COLO668 (cell line): ENCODE results near the gene TMEM120A.
A peak's percentile ranks its signal among the peaks of the same experiment; 100 is the strongest.
"Not testable (repeated sequence)": the region's sequence is repeated elsewhere in the genome, so short reads cannot be mapped to it uniquely, and the experiment has no call there.

Experiments
- DNase-seq: peaks from one replicate; lab custom pipeline; 2025; ENCODE audit not compliant: unreplicated experiment; lab: John Stamatoyannopoulos, UW

TMEM120A gene

DNA sequence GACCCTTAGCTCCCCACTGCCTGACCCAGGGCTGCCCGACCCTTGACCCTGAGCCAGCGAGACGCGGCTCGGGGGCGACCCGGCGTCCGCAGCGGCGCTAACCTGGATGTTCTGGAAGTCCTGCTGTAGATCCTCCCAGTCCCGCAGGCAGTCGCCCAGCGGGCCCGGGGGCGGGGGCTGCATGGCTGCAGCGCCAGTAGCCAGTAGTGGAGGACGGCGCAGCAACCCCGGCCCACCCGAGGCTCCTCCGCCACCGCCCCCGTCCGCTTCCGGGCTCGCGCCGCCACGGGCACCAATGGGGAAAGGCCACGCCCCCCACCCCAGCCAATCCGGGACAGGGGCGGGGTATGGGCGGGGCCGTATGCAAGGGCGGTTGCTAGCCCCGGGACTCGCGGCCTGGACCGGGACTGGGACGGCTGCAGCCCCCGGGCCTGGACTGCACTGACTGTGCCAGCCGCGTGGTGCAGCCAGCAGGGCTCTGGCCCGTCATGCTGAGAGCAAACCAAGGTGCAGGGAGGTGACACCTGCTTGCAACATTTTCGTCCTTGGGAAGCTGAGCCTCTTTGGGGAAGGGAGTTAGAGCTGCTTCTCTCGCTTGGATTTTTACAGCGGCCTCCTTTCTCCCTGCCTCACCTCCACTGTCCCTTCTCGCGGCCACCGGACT, at the start of gene TMEM120A:
Gene TMEM120A (minus strand): TSS at position 208 of the 664 bp plus-strand sequence. CDS start 25 bp downstream, at position 183.
- DNase-seq: peak; percentile 93

DNA sequence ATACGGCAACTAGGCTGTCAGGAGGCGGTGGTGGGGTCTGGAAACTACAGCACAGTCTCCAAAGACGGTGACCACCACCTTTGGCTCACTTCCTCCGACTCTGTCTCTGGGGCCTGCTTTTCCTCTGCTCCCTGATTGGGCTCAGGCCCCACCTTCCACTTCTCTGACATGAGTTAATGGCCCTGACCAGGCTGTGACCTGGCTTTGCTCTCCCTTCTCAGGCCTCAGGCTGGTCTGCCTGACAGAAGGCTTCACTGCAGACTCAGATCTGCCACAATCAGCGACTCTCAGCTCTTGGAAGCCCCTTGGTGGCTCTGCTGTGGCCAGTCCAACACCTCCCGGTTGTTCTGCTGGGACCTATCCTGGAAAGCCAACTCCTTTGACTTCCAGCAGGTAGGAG, 45.7 kb upstream of the TMEM120A start:
- no peak for DNase-seq

DNA sequence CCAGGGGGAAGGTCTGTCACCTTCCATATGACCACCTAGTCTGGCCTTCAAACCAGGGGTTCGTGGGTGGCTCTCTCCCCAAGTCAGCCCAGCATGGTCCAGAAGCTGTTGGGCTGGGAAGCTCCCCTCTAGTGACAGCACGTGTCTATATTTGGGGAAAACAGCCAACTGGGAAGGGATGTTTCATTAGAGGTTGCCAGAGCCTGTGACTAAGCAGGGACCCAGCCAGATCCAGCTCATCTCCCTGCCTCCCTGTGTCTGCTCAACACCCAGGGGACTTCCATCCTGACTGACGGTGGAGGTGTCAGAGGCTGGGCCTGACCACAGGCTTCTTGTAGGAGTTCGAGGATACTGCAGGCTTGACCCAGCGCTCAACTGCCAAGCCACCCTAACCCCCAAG, 42.9 kb upstream of the TMEM120A start:
- no peak for DNase-seq

DNA sequence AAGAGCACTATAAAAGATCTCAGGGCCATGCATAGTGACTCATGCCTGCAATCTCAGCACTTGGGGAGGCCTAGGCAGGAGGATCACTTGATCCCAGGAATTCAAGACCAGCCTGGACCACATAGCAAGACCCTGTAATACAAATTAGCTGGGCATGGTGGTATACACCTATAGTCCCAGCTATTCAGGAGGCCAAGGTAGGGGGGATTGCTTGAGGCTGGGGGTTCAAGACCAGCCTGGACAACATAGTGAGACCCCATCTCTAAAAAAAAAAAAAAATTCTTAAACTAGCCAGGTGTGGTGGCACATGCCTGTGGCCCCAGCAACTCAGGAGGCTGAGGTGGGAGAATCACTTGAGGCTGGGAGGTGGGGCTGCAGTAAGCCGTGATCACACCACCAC, 37.6 kb upstream of the TMEM120A start:
- no peak for DNase-seq

- DNase-seq: peak; percentile 71
These were observed 35.3 kb upstream of the TMEM120A start for GRCh38 chr7:76029682-76030081.

- DNase-seq: no peak
These were observed 28.6 kb upstream of the TMEM120A start for GRCh38 chr7:76023002-76023401.

- DNase-seq: no peak
These were observed 27.8 kb upstream of the TMEM120A start for GRCh38 chr7:76022026-76022780.

DNA sequence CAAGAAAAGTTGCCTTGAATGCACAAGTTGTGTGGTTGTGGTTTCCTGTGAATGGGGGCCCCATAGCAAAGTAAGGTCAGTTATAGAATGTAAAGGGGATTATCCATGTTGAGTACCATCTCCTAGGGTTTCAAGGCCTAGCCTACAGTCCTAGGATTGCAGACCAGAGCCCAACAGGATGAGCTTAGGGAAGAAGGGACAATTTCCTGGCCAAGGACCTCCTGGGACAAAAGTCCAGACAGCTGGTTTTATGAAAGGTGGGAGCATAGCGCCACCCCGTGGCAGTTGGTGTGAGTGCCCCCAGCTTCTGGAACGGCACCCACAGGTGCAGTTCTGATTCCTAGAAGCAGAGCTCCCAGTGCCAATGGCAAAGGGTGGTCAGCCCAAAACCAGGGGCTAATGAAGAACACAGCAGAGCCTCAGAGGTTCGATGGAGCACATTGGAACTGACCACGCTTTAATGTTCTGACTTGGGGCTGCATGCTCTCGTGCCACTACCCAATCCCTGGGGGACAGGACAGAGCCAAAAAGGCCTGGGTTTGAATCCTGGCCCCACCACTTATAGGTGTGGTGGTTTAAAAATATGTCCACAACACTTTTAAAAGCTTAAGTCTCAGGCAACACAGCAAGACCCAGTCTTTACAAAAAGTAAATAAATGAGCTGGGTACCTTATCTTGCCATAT, 25.8 kb upstream of the TMEM120A start:
- peak; percentile 71 for DNase-seq

DNA sequence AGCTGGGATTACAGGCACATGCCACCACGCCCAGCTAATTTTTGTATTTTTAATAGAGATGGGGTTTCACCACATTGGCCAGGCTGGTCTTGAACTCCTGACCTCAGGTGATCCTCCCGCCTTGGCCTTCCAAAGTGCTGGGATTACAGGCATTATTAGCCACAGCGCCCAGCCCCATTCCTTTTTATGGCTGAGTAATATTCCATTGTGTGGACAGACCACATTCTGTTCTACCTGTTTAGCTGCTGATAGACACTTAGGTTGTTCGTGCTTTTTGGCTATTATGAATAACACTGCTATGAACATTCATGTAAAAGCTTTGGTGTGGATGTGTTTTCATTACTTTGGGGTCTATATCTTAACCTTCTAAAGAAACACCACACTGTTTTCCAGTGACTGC, 24.1 kb upstream of the TMEM120A start:
- DNase-seq: not testable (repeated sequence)

DNA sequence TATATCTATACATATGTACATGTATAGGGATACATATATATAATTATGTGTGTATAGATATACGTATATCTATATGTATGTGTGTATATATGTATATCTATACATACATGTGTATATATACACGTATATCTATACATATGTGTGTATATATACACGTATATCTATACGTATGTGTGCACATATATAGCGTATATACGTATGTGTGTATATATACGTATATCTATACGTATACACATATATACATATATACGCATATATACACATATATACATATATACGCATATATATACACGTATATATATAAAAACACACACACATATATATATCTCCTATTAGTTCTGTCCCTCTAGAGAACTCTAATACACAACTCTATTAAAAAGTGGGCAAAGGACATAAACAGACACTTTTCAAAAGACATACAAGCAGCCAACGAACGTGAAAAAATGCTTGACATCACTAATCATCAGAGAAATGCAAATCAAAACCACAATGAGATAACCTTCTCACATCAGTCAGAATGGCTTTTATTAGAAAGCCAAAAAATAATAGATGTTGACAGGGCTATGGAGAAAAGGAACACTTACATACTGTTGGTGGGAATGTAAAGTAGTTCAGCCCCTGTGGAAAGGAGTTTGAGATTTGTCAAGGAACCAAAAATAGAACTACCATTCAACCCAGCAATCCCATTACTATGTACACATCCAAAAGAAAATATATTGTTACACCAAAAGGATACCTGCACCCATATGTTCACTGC, 22.0 kb upstream of the TMEM120A start:
- DNase-seq: no peak

GRCh38 chr7:76011442-76011861, 17.1 kb upstream of the TMEM120A start:
- no peak for DNase-seq

DNA sequence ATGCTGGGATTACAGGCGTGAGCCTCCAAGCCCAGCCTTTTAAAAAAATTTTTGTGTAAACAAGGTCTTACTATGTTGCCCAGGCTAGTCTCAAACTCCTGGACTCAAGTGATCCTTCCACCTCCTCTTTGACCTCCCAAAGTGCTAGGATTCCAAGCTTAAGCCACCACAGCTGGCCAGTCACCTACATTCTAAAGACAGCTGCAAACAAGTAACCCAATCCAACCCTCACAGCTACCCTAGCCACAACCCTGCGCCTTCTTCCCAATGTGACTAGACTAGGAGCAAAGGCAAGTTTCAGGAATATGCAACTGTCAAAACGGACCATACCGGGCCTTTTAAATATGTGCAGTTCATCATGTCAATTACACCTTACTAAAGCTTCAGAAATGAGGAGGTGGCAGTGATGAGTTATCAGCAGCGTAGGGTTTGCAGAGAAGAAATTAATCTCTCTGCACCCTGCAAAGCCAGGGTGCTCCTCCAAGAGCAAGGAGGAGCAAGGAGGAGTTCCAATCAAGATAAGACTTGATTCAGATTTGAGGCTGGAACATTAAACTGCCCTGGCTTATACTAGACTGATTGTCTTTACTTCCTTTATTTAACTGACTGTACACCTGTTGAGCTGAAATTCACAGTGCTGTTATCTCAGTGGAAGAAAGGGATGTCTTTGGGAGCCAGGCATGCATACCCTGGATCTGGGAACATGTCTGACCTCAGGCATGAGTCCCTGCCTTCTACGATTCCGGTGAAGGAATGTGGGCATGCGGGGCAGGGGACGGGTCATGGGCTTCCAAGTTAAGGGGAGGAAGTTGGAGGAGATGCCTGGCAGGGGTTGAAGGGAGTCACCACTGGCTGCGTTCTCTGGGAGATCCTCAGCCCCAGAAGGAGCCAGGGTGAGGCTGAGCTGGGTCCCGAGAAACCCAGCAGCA, 15.5 kb upstream of the TMEM120A start:
- no peak for DNase-seq

DNA sequence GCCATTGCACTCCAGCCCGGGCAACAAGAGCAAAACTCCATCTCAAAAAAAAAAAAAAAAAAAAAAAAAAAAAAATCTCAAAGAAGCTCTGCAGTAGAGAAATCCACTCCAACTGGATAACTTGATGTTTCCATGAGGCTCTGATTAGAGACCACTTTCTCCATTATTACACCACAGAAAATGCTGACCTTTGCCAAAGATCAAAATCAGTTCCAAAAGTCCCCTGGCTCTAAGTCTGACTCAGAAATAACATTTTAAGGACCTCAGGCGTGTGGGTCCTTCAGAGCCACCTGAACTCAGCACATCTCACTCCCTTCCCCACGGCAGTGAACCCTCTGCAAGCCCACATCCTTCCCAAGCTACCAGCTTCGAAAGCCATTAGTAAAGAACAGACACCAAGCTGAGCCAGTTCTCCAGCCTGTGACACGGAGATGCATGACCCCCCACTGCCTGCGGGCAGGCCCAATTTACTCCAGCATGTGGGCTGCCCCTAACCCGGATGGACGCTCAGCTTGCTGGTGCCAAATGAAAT, 13.8 kb upstream of the TMEM120A start:
- DNase-seq: no peak

GRCh38 chr7:76005004-76005403, 10.6 kb upstream of the TMEM120A start:
- not testable (repeated sequence) for DNase-seq

GRCh38 chr7:76003351-76003750, 9.0 kb upstream of the TMEM120A start:
- no peak for DNase-seq

DNA sequence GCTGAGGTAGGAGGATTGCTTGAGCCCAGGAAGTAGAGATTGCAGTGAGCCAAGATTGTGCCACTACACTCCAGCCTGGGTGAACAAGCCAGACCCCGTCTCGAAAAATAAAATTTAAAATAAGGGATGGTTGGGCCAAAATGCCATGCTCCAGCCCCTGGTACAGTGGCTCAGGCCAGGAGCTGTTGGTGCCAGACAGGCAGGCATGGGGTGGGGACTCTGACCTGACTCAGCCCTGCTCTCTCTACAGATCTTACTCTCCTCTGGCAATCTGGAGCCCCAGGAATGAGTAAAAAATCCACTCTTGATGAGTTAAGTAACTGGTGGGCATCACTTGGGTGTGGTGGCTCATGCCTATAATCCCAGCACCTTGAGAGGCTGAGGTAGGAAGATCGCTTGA, 8.4 kb upstream of the TMEM120A start:
- no peak for DNase-seq

- no peak for DNase-seq
These were observed 7.7 kb upstream of the TMEM120A start for GRCh38 chr7:76002139-76002538.

DNA sequence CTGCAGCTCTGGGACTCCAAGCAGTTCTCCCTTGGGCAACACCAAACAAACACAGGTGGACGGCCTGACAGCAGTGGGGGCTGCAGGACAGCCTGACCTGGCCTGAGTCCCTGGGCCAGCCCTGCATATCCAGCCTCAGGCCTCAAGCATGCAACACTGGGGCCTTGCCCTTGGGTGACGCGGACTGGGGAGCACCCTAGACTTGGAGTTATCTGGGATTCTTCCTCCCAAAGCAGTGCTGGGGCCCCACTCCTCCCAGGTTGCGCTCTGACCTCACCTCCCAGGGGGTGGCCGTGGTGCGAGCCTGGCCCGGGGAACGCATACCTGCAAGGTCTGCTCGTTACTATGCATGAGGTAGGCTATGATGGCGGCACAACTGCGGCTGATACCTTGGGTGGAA, 6.2 kb upstream of the TMEM120A start:
- no peak for DNase-seq

DNA sequence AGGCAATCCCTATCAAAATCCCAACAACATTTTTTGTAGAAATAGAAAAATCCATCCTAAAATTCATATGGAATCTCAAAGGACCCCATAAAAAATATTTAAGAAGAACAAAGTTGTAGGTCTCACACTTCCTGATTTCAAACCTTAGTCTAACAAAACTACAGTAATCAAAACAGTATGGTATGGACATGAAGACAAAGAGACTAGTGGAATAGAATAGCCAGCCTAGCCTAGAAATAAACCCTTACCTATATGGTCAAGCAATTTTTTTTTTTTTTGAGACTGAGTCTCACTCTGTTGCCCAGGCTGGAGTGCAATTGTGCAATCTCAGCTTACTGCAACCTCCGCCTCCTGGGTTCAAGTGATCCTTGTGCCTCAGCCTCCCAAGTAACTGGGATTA, 3.6 kb upstream of the TMEM120A start:
- no peak for DNase-seq

DNA sequence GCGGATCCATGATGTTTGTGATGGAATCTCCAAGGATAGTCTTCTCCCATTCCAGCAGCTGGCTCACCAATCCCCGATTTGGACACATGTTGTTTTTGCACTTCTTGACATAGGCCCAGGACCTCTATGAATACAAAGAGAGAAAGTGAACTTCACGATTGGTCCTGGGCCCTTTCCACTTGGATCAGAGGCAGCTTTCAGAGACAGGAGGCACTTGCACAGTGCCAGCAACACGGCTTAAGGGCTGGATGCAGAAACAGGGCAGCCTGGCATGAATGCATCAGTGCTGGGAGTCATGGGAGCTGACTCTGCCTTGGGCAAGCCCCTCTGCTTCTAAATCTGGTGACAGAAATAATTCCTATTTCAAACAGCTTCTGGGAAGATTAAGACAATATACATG, 2.1 kb upstream of the TMEM120A start:
- DNase-seq: no peak
